Measurements from ENCODE around the gene CD151. TPM values are rescaled to one million over a fixed set of nuclear protein-coding genes. Genes with fewer than 3 reads are reported as not detected.
A peak's percentile ranks its signal among the peaks of the same experiment; 100 is the strongest.

CD151 gene
- total and polyA plus RNA-seq, 7 donors: 149 to 358 (median 168) TPM

GRCh38 chr11:825366-826226, 7.2 kb upstream of the CD151 start:
- no peak for TF ChIP-seq CTCF (IDR thresholded peaks at IDR 0.05)
- Histone ChIP-seq H3K4me1 (peaks cover 53% of the 10 kb centered on the region), H3K4me3 (no peak overlapping the region), H3K36me3 (ENCODE audit: insufficient read depth in 1 of 2, low read depth in 1 of 2) (peaks cover 0 to 43% of the 10 kb centered on the region in 2 donors), H3K27me3 (ENCODE audit: insufficient read depth in 3 of 3, low read length in 2 of 3) (peaks cover 0 to 35% (median 10%) of the 10 kb centered on the region in 3 donors), H3K9me3 (no peaks in the 10 kb centered on the region), H3K27ac (no peak overlapping the region)
- no peak for DNase-seq
- ATAC-seq: no peak
- WGBS, 3 donors: 77 to 86% (median 81%) methylated on average over 12 of the region's 12 CpGs
- intact Hi-C loops (cut with DNase I): no loop called here

- ATAC-seq (no peak), DNase-seq (no peak)
- no peak overlapping the region for H3K4me3 ChIP-seq
- no peak overlapping the region for H3K27ac ChIP-seq
- 85 to 88% (median 86%) methylated on average over 9 of the region's 9 CpGs for WGBS, 3 donors
- H3K36me3 ChIP-seq (ENCODE audit: insufficient read depth in 1 of 2, low read depth in 1 of 2): peaks cover 0 to 43% of the 10 kb centered on the region in 2 donors
- peaks cover 0 to 37% (median 10%) of the 10 kb centered on the region in 3 donors for H3K27me3 ChIP-seq (ENCODE audit: insufficient read depth in 3 of 3, low read length in 2 of 3)
- TF ChIP-seq CTCF (IDR thresholded peaks at IDR 0.05): no peak
- H3K9me3 ChIP-seq: no peaks in the 10 kb centered on the region
- peaks cover 46% of the 10 kb centered on the region for H3K4me1 ChIP-seq
- intact Hi-C loops (cut with DNase I): no loop called here
Measured at GRCh38 chr11:826227-826621, 6.5 kb upstream of the CD151 start.

- Histone ChIP-seq H3K4me3 (peak overlapping the region; percentile 59), H3K36me3 (ENCODE audit: insufficient read depth in 1 of 2, low read depth in 1 of 2) (peaks cover 0 to 39% of the 10 kb centered on the region in 2 donors), H3K4me1 (peaks cover 42% of the 10 kb centered on the region), H3K9me3 (no peaks in the 10 kb centered on the region), H3K27ac (no peak overlapping the region), H3K27me3 (ENCODE audit: insufficient read depth in 3 of 3, low read length in 2 of 3) (peaks cover 0 to 37% (median 13%) of the 10 kb centered on the region in 3 donors)
- no peak for TF ChIP-seq CTCF (IDR thresholded peaks at IDR 0.05)
- 12 to 16% (median 15%) methylated on average over 22 of the region's 22 CpGs for WGBS, 3 donors
- ATAC-seq: no peak
- DNase-seq: no peak
- intact Hi-C loops (cut with DNase I): no loop called here
Measured at GRCh38 chr11:826836-827145, 6.0 kb upstream of the CD151 start.

- Histone ChIP-seq H3K36me3 (ENCODE audit: insufficient read depth in 1 of 2, low read depth in 1 of 2) (peaks cover 0 to 34% of the 10 kb centered on the region in 2 donors), H3K4me1 (peaks cover 42% of the 10 kb centered on the region), H3K27me3 (ENCODE audit: insufficient read depth in 3 of 3, low read length in 2 of 3) (peaks cover 0 to 37% (median 13%) of the 10 kb centered on the region in 3 donors), H3K9me3 (no peaks in the 10 kb centered on the region), H3K27ac (peak overlapping the region; percentile 1), H3K4me3 (peak overlapping the region; percentile 59)
- peak in 2 of 4 donors; percentile 13 to 14 for ATAC-seq
- TF ChIP-seq CTCF (IDR thresholded peaks at IDR 0.05): no peak
- intact Hi-C loops (cut with DNase I): no loop called here
- WGBS, 3 donors: 4 to 15% (median 6%) methylated on average over 52 to 66 of the region's 66 CpGs
- DNase-seq: no peak
Measured at GRCh38 chr11:827146-827896, 5.4 kb upstream of the CD151 start.
